ENCODE measurements around the gene RPL14. TPM values are rescaled to one million over a fixed set of nuclear protein-coding genes. Genes with fewer than 3 reads are reported as not detected.

The RPL14 gene
- total and polyA plus RNA-seq, 2 of the 13 experiments (the other 11 are each of a cell fraction or from before 2014, with no cell fraction given), result 502 to 1,291 TPM

GRCh38 chr3:40456940-40457823, at the start of gene RPL14 (continued):
- TF ChIP-seq ZBTB43 (CRISPR knock-in tag; conservative IDR thresholded peaks at IDR 0.05), result no peak
- peak; percentile 92; the same call in 1 of the 2 replicates for TF ChIP-seq THAP8 (CRISPR knock-in tag; IDR thresholded peaks at IDR 0.05; ENCODE audit: borderline replicate concordance)
- TF ChIP-seq ZNF235 (CRISPR knock-in tag; IDR thresholded peaks at IDR 0.05; ENCODE audit: borderline replicate concordance), result peak; percentile 79; the same call in 1 of the 2 replicates
- TF ChIP-seq NFRKB (IDR thresholded peaks at IDR 0.05), result no peak
- TF ChIP-seq THAP7 (CRISPR knock-in tag; IDR thresholded peaks at IDR 0.05), result no peak
- TF ChIP-seq TFDP1 (CRISPR knock-in tag; IDR thresholded peaks at IDR 0.05; ENCODE audit: borderline replicate concordance), result no peak; the same call in 1 of the 2 replicates
- peak; percentile 63; the same call in 1 of the 2 replicates for TF ChIP-seq FOXK1 (CRISPR knock-in tag; IDR thresholded peaks at IDR 0.05; ENCODE audit: borderline replicate concordance, low read depth)
- peak; percentile 70 for TF ChIP-seq NAIF1 (CRISPR knock-in tag; IDR thresholded peaks at IDR 0.05; ENCODE audit: borderline replicate concordance)
- peak; percentile 57 for TF ChIP-seq ZNF781 (CRISPR knock-in tag; IDR thresholded peaks at IDR 0.05; ENCODE audit: borderline replicate concordance, not compliant biosample characterization)
- peak; percentile 46; the same call in 1 of the 2 replicates for TF ChIP-seq ZNF331 (CRISPR knock-in tag; IDR thresholded peaks at IDR 0.05)
- TF ChIP-seq MTA1 (CRISPR knock-in tag; IDR thresholded peaks at IDR 0.05; ENCODE audit: borderline replicate concordance), result 0 out of 2 replicates have a peak, but pooled peaks have one; percentile 31
- no peak for TF ChIP-seq NR2F1 (CRISPR knock-in tag; IDR thresholded peaks at IDR 0.05)
- peak; percentile 42; the same call in 1 of the 2 replicates for TF ChIP-seq ZBTB10 (CRISPR knock-in tag; IDR thresholded peaks at IDR 0.05; ENCODE audit: borderline replicate concordance)
- TF ChIP-seq PRMT3 (CRISPR knock-in tag; IDR thresholded peaks at IDR 0.05; ENCODE audit: borderline replicate concordance, low read depth), result no peak
- no peak for TF ChIP-seq ZNF44 (CRISPR knock-in tag; IDR thresholded peaks at IDR 0.05)
- 0 out of 2 replicates have a peak, but pooled peaks have one; percentile 12 for TF ChIP-seq ZFP1 (CRISPR knock-in tag; IDR thresholded peaks at IDR 0.05)
- no peak for TF ChIP-seq ZBTB8A (CRISPR knock-in tag; IDR thresholded peaks at IDR 0.05; ENCODE audit: borderline replicate concordance, low read depth)
- no peak; the same call in 1 of the 2 replicates for TF ChIP-seq PAWR (CRISPR knock-in tag; IDR thresholded peaks at IDR 0.05; ENCODE audit: borderline replicate concordance)
- TF ChIP-seq GLMP (CRISPR knock-in tag; IDR thresholded peaks at IDR 0.05; ENCODE audit: borderline replicate concordance), result no peak
